Prostate gland (tissue), 2 donors: Measurements from ENCODE around the gene SLC25A26.

Experiments
- CTCF ChIP-seq, 4 experiments: fragments of 200-600 bp in 2 of 4; fragments of 450-650 bp in 2 of 4; sonication (generic) in 2 of 4; IDR thresholded peaks; 1 replicate in 3 of 4; 2 replicates in 1 of 4; pipeline ENCODE4 v1.5.1; 2016 to 2019; ENCODE audit warnings: antibody characterized with exemption in 4 of 4, mild to moderate bottlenecking in 2 of 4, moderate library complexity in 2 of 4
- POLR2A ChIP-seq: fragments of 450-650 bp; IDR thresholded peaks from one replicate; pipeline ENCODE4 v1.6.1; 2016; ENCODE audit warnings: antibody characterized with exemption, mild to moderate bottlenecking
- POLR2AphosphoS5 ChIP-seq: sonication (generic); formaldehyde crosslinking; IDR thresholded peaks from one replicate; pipeline ENCODE4 v1.6.1; 2017; ENCODE audit warnings: antibody characterized with exemption

- TF ChIP-seq CTCF (IDR thresholded peaks at IDR 0.05) (no peak), POLR2A (no peak), POLR2AphosphoS5 (no peak)
These were observed 9.1 kb downstream of the SLC25A26 start for GRCh38 chr3:66229931-66230330.
